Lung (tissue), 10 donors: Measurements from ENCODE around the gene KIF27. TPM values are rescaled to one million over a fixed set of nuclear protein-coding genes. Genes with fewer than 3 reads are reported as not detected.
"Not testable (repeated sequence)": the region's sequence is repeated elsewhere in the genome, so short reads cannot be mapped to it uniquely, and the experiment has no call there.

Experiments
- ATAC-seq: fragments of 200-7000 bp; cut with Tn5 transposase; one replicate; pipeline ENCODE4 v1.9.1; 2020; ENCODE audit warnings: moderate number of reproducible peaks; ENCODE audit not compliant: insufficient read depth, low FRiP score
- DNase-seq, 3 donors: peaks; one replicate each; pipeline ENCODE4 v3.0.0-alpha.2; 2013 to 2017
- H3K27ac ChIP-seq, 2 donors: one replicate each; pipeline ENCODE4 v1.5.1; 2013; ENCODE audit warnings: mild to moderate bottlenecking in 2 of 2, moderate library complexity in 2 of 2, control low read depth in 1 of 2, inconsistent platforms in 1 of 2, low read depth in 1 of 2, low read length in 1 of 2
- H3K27me3 ChIP-seq, 3 donors: one replicate each; pipeline ENCODE4 v1.5.1; 2013; ENCODE audit warnings: low read length in 2 of 3; ENCODE audit not compliant: control insufficient read depth in 3 of 3, insufficient read depth in 3 of 3
- H3K36me3 ChIP-seq, 4 donors: one replicate each; pipeline ENCODE4 v1.5.1; 2013; ENCODE audit warnings: low read length in 4 of 4, mild to moderate bottlenecking in 1 of 4, moderate library complexity in 1 of 4; ENCODE audit not compliant: control insufficient read depth in 4 of 4, insufficient read depth in 4 of 4
- H3K4me1 ChIP-seq, 5 donors: one replicate each; pipeline ENCODE4 v1.5.1; 2013; ENCODE audit warnings: low read length in 5 of 5, mild to moderate bottlenecking in 2 of 5, moderate library complexity in 1 of 5; ENCODE audit not compliant: control insufficient read depth in 5 of 5, insufficient read depth in 5 of 5
- H3K4me3 ChIP-seq: one replicate; pipeline ENCODE4 v1.5.1; 2013; ENCODE audit warnings: mild to moderate bottlenecking, control low read depth, moderate library complexity
- H3K9ac ChIP-seq, 2 donors: one replicate each; pipeline ENCODE4 v1.5.1; 2013; ENCODE audit warnings: low read length in 2 of 2, control low read depth in 1 of 2; ENCODE audit not compliant: insufficient read depth in 1 of 2
- H3K9me3 ChIP-seq, 4 donors: one replicate each; pipeline ENCODE4 v1.5.1; 2013; ENCODE audit warnings: low read length in 3 of 4, mild to moderate bottlenecking in 1 of 4, moderate library complexity in 1 of 4; ENCODE audit not compliant: control insufficient read depth in 4 of 4, insufficient read depth in 3 of 4
- WGBS, 2 donors: extraction: QIAGEN DNeasy Blood & Tissue Kit; methylation state at CpG; one replicate each; pipeline ENCODE4 v1.1.7; 2013; 5-methylcytosine and 5-hydroxymethylcytosine counted together
- polyA plus RNA-seq, 2 donors: library from polyadenylated mRNA; stranded (reverse); fragments of 200-250 nt; gene quantifications; one replicate each; pipeline ENCODE4 v1.2.1, GENCODE V29; 2013
- total RNA-seq, 2 donors: library from RNA; depleted of rRNA in 1 of 2; stranded (reverse); fragments of >200 nt in 1 of 2; gene quantifications; one replicate each; pipeline ENCODE4 v1.2.1, GENCODE V29; 2014 to 2021
- donor health status: Bipolar disorder and iron deficiency.
- donor health status: healthy.
- donor health status: DM: yes; HTN: yes; CAD: no.

Gene KIF27
- total and polyA plus RNA-seq, 4 donors = 1.6 to 24.6 (median 5.8) TPM

DNA sequence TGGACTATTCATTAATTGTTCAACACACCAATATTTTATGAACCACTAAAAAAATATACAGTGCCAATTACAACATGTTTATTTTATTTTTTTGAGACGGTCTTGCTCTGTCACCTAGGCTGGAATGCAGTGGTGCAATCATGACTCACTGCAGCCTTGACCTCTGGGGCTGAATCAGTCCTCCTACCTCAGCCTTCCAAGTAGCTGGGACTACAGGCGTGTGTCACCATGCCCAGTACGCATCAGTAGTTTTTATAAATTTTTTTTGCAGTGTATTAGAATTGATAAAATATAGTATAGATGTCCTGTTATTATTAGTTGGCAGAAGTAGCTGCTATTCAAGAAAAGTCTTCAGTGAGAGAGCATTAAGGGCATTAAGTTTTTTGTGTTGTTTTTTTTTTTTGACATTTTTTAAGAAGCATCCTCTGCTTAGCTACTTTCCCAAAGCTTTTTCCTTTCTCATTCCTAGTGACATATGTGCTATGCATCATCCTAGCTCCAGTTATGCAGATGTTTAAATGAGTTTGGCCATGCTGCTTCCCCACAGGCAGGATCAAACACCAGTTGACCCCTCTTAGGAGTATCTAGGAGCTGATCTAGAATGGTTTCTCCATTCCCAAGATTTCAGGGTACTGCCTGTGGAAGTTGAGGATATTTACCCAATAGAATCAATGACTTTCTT, 35.5 kb downstream of the KIF27 start:
- not testable (repeated sequence) for H3K27ac ChIP-seq, DNase-seq, H3K27me3 ChIP-seq, H3K9me3 ChIP-seq, ATAC-seq, H3K9ac ChIP-seq, H3K4me1 ChIP-seq, H3K36me3 ChIP-seq, H3K4me3 ChIP-seq
- 71 to 76% methylated on average over 3 of the region's 3 CpGs for WGBS, 2 donors

GRCh38 chr9:83881687-83882408, 39.4 kb downstream of the KIF27 start:
- not testable (repeated sequence) for H3K27ac ChIP-seq, H3K4me3 ChIP-seq, H3K27me3 ChIP-seq, ATAC-seq, H3K36me3 ChIP-seq, H3K4me1 ChIP-seq, H3K9me3 ChIP-seq, DNase-seq, H3K9ac ChIP-seq
- WGBS, 2 donors = 97 to 98% methylated on average over 6 of the region's 6 CpGs

GRCh38 chr9:83875559-83875958, 45.7 kb downstream of the KIF27 start:
- ATAC-seq = not testable (repeated sequence)

GRCh38 chr9:83849895-83850294, 71.3 kb downstream of the KIF27 start:
- not testable (repeated sequence) for H3K27me3 ChIP-seq, DNase-seq, ATAC-seq, H3K27ac ChIP-seq, H3K4me1 ChIP-seq, H3K4me3 ChIP-seq, H3K9ac ChIP-seq, H3K9me3 ChIP-seq, H3K36me3 ChIP-seq
- WGBS, 2 donors = 86 to 92% methylated on average over 8 of the region's 8 CpGs

More at GRCh38 chr9:83875559-83875958, 45.7 kb downstream of the KIF27 start:
- not testable (repeated sequence) for H3K36me3 ChIP-seq, H3K27ac ChIP-seq, H3K9me3 ChIP-seq, H3K4me1 ChIP-seq, H3K4me3 ChIP-seq, H3K9ac ChIP-seq, H3K27me3 ChIP-seq
- peak in 2 of 3 donors; percentile 5 to 12 for DNase-seq
- WGBS, 2 donors = 58 to 82% methylated on average over 3 of the region's 3 CpGs

DNA sequence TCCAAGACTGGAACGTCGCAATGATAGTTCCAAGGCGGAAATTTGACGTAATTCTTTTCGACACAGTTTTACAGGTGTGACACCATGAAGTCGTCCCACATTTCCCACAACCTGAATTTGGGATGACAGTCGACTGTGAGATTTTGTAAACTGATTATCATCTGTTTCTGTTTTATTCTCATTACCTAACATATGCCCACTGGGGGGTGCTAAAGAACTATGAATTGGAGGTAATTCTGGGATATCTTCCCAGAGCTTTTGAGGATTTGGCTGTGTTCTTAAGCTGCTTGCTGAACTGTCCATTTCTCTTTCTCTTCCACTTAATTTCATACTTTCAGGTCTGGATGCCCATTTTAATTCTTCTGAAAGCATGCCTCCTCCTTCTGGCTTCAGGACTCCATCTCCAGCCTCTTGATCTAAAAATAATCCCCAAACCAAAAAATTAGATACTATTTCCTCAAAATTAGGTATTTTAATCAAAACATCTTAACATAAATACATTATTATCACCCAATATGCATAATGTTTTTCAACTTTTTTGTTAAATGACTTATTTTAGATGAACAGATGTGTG, 84.1 kb downstream of the KIF27 start:
- not testable (repeated sequence) for DNase-seq, H3K9ac ChIP-seq, H3K9me3 ChIP-seq, H3K36me3 ChIP-seq, H3K27ac ChIP-seq, ATAC-seq, H3K27me3 ChIP-seq, H3K4me1 ChIP-seq, H3K4me3 ChIP-seq
- 81 to 84% methylated on average over 6 to 7 of the region's 7 CpGs for WGBS, 2 donors

GRCh38 chr9:83830426-83831071, 90.7 kb downstream of the KIF27 start:
- not testable (repeated sequence) for ATAC-seq, H3K4me3 ChIP-seq

DNA sequence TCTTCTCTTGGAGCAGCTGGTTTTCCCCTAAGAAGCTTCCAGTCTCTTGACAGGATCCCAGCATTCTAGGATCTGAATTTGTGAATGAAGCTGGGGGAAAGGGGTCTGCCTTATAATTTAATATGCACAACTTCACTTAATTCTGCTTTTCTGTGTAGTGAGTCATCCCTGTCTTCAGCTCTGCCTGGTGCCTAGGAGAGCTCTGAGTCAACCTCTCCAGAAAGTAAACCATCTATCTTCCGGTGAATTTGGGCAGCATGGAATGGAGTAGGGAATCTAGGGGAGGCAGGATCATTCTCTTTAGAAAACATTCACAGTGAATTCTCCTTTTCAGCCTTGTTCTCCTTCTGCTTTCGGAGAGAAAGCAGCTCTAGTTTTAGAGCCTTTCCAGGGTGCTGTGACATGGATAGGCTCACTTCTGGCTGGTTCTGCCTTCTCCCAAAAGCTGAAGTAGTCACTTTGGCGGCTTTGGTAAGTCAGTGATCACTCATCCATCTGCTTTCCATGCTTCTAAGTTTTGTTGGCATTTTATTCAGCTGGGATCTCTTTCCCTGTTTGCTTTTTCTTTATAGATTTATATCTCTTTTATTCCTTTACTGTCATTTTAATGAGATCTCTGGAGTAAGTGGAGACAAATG, 96.1 kb downstream of the KIF27 start:
- DNase-seq, H3K9me3 ChIP-seq, H3K9ac ChIP-seq, H3K4me3 ChIP-seq, H3K36me3 ChIP-seq, H3K4me1 ChIP-seq, H3K27me3 ChIP-seq, ATAC-seq, H3K27ac ChIP-seq: not testable (repeated sequence)
- WGBS, 2 donors = 90 to 95% methylated on average over 3 of the region's 3 CpGs

More at GRCh38 chr9:83830426-83831071, 90.7 kb downstream of the KIF27 start:
- not testable (repeated sequence) for H3K9me3 ChIP-seq, H3K36me3 ChIP-seq, H3K27ac ChIP-seq, H3K4me1 ChIP-seq, H3K27me3 ChIP-seq, H3K9ac ChIP-seq, DNase-seq
- WGBS, 2 donors = 85 to 89% methylated on average over 5 of the region's 5 CpGs
